Rectal smooth muscle tissue (tissue), 1 donor: ENCODE measurements around the gene AFG1L.
"Not testable (repeated sequence)": the region's sequence is repeated elsewhere in the genome, so short reads cannot be mapped to it uniquely, and the experiment has no call there.

Experiments
- H3K27ac ChIP-seq: one replicate; pipeline ENCODE4 v1.7.0; 2013; ENCODE audit warnings: low read depth, low read length, inconsistent platforms
- H3K27me3 ChIP-seq: one replicate; pipeline ENCODE4 v1.7.0; 2013; ENCODE audit warnings: low read length; ENCODE audit not compliant: control insufficient read depth, insufficient read depth
- H3K36me3 ChIP-seq: one replicate; pipeline ENCODE4 v1.7.0; 2013; ENCODE audit warnings: low read length; ENCODE audit not compliant: control insufficient read depth, insufficient read depth
- H3K4me1 ChIP-seq: one replicate; pipeline ENCODE4 v1.7.0; 2013; ENCODE audit warnings: low read length; ENCODE audit not compliant: control insufficient read depth, insufficient read depth
- H3K4me3 ChIP-seq: one replicate; pipeline ENCODE4 v1.7.0; 2013; ENCODE audit warnings: low read length
- H3K9ac ChIP-seq: one replicate; pipeline ENCODE4 v1.7.0; 2013; ENCODE audit warnings: low read length

Gene AFG1L

DNA sequence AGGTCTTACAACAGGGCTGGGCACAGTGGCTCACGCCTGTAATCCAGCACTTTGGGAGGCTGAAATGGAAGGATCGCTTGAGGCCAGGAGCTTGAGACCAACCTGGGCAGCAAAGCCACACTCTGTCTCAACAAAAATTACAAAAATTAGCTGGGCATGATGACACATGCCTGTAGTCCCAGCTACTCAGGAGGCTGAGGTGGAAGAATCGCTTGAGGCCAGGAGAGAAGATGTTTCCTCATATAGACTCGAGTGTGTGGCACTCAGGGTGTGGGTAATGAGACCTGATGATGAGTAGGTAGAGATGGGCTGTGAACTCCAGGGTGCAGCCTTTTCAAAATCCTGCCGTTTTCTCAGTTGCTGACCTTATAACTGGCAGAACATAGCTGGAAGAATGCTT lies 140.5 kb downstream of the AFG1L start:
- Histone ChIP-seq H3K9ac (no peak overlapping the region), H3K27me3 (no peaks in the 10 kb centered on the region), H3K4me3 (no peak overlapping the region), H3K4me1 (no peaks in the 10 kb centered on the region), H3K36me3 (no peaks in the 10 kb centered on the region), H3K27ac (no peak overlapping the region)

DNA sequence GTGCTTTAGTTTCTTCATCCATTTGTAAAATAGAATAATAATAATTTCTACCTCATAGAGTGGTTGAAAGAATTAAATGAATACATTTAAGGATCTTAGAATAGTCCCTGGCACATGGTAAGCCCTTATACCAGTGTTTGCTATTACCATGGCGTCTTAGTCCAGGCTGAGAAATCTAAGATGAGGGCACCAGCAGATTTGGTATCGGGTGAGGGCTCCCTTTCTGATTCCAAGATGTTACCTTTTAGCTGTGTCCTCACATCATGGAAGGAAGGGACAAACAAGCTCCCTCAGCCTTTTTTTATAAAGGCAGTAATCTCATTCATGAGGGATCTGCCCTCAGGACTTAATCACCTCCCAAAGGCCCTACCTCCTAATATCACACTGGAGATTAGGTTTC lies 141.9 kb downstream of the AFG1L start:
- H3K4me1 ChIP-seq = no peaks in the 10 kb centered on the region
- H3K4me3 ChIP-seq = no peak overlapping the region
- H3K36me3 ChIP-seq = no peaks in the 10 kb centered on the region
- no peaks in the 10 kb centered on the region for H3K27me3 ChIP-seq
- no peak overlapping the region for H3K9ac ChIP-seq
- H3K27ac ChIP-seq = no peak overlapping the region

GRCh38 chr6:108437821-108438220 lies 143.0 kb downstream of the AFG1L start:
- H3K27ac ChIP-seq = no peak overlapping the region
- no peak overlapping the region for H3K4me3 ChIP-seq
- no peaks in the 10 kb centered on the region for H3K27me3 ChIP-seq
- no peaks in the 10 kb centered on the region for H3K4me1 ChIP-seq
- H3K9ac ChIP-seq = no peak overlapping the region
- H3K36me3 ChIP-seq = no peaks in the 10 kb centered on the region

DNA sequence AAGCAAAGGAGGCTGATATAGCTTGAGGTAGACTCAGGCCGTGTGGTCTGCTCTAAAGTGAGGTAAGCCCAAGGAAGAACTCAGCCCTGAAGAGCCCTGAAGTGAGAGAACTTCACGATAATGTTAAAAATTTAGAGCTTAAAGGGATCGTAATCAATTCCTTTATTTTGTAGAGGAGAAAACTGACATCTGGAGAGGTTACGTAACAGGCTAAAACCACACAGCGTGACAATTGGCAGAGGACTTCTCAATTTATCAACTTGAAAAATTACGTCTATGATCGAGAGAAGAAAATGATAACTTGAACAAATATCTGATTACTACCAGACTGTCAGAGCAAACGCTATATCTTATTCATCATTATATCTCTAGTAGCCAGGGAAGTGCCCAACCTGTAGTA lies 144.1 kb downstream of the AFG1L start:
- Histone ChIP-seq H3K36me3 (no peaks in the 10 kb centered on the region), H3K4me3 (no peak overlapping the region), H3K27ac (no peak overlapping the region), H3K27me3 (no peaks in the 10 kb centered on the region), H3K9ac (no peak overlapping the region), H3K4me1 (no peaks in the 10 kb centered on the region)

DNA sequence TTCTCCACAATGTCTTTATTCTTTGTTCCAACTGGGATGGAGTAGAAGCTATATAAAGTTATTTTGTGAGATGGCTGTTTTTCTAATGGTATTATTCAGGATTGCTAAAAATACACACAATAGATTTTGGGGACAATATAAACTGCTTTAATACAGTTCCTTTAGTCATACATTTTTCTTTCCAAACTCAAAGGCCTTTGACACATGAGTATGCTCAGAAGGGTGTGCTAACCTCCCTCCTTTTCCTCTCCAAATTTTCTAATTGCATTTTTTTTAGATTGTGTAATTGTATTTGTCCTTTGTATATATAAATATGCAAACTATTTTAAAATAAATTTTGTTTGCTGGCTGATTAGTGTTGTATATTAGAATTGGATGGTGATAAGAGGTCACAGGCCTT lies 146.3 kb downstream of the AFG1L start:
- H3K4me1 ChIP-seq = no peaks in the 10 kb centered on the region

GRCh38 chr6:108442770-108443520 lies 148.1 kb downstream of the AFG1L start:
- no peaks in the 10 kb centered on the region for H3K27me3 ChIP-seq
- no peak overlapping the region for H3K9ac ChIP-seq
- no peak overlapping the region for H3K27ac ChIP-seq
- no peaks in the 10 kb centered on the region for H3K36me3 ChIP-seq
- H3K4me1 ChIP-seq = no peaks in the 10 kb centered on the region
- no peak overlapping the region for H3K4me3 ChIP-seq

More for the DNA sequence above, 146.3 kb downstream of the AFG1L start:
- H3K27ac ChIP-seq = no peak overlapping the region
- no peak overlapping the region for H3K9ac ChIP-seq
- no peaks in the 10 kb centered on the region for H3K27me3 ChIP-seq
- H3K36me3 ChIP-seq = no peaks in the 10 kb centered on the region
- no peak overlapping the region for H3K4me3 ChIP-seq

DNA sequence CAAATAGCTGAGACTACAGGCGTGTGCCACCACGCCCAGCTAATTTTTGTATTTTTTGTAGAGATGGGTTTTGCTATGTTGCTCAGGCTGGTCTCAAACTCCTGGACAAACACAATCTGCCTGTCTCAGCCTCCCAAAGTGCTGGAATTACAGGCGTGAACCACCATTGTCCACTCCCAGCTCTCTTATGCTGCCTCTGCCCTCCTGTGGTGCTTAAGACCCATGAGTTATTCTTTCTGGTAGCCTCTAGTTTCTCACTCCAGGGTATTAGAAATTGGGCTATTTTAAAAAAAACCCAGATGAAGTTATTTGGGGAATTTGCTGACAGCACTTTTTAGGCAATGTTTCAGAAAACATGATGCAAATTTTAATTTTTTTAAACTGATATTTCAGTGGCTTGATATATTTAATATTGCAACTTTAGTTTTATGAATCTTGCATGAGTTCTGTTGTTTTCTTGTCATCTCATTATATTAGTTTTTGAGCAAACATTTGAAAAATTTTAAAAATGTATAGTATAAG lies 151.8 kb downstream of the AFG1L start:
- no peaks in the 10 kb centered on the region for H3K36me3 ChIP-seq
- H3K9ac ChIP-seq = no peak overlapping the region
- no peak overlapping the region for H3K4me3 ChIP-seq
- no peak overlapping the region for H3K27ac ChIP-seq
- no peaks in the 10 kb centered on the region for H3K4me1 ChIP-seq
- H3K27me3 ChIP-seq = no peaks in the 10 kb centered on the region

GRCh38 chr6:108448481-108448880 lies 153.6 kb downstream of the AFG1L start:
- Histone ChIP-seq H3K27ac (no peak overlapping the region), H3K4me3 (no peak overlapping the region), H3K27me3 (no peaks in the 10 kb centered on the region), H3K9ac (no peak overlapping the region), H3K36me3 (no peaks in the 10 kb centered on the region), H3K4me1 (no peaks in the 10 kb centered on the region)

DNA sequence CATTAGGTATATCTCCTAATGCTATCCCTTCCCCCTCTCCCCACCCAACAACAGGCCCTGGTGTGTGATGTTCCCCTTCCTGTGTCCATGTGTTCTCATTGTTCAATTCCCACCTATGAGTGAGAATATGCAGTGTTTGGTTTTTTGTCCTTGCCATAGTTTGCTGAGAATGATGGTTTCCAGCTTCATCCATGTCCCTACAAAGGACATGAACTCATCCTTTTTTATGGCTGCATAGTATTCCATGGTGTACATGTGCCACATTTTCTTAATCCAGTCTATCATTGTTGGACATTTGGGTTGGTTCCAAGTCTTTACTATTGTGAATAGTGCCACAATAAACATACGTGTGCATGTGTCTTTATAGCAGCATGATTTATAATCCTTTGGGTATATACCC lies 154.9 kb downstream of the AFG1L start:
- H3K36me3 ChIP-seq, H3K27ac ChIP-seq, H3K9ac ChIP-seq, H3K4me3 ChIP-seq, H3K4me1 ChIP-seq, H3K27me3 ChIP-seq: not testable (repeated sequence)

DNA sequence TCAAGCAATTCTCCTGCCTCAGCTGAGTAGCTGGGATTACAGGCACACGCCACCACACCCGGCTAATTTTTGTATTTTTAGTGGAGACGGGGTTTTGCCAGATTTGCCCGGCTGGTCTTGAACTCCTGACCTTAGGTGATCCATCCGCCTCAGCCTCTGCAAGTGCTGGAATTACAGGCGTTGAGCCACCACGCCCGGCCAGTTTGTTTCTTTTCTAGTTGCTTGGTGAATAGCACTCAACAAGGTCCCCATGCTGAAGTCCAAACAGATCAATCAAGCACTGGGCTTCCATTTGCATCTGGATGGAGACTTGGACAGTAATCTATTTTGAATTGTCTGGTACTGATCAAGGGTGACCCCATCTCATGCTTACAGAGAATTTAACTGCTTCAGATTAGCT lies 157.0 kb downstream of the AFG1L start:
- Histone ChIP-seq H3K27me3 (no peaks in the 10 kb centered on the region), H3K27ac (no peak overlapping the region), H3K4me1 (no peaks in the 10 kb centered on the region), H3K4me3 (no peak overlapping the region), H3K9ac (no peak overlapping the region), H3K36me3 (no peaks in the 10 kb centered on the region)

DNA sequence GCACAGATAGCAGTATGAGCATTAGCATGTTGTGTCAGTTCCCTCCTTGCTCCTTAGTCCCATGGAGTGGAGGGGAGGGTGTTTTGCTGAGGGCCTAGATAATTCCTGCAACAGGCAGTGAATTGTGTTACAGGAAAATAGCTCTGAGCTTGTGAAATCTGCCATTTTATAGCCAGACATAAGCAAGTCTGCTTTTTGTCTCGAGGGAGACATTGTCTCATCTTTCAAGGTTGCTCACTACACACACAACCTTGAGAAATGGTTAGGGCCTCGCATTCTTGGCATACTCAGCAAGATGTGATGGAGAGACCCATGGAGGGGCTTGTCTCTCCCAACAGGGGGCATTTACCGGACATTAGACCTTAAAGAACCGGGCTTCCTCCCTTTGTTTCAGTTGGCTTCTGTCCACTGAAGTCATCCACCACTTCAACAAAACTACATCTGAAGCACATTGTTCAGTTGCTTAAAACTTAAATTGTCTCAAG lies 157.9 kb downstream of the AFG1L start:
- Histone ChIP-seq H3K27ac (no peak overlapping the region), H3K9ac (no peak overlapping the region), H3K36me3 (no peaks in the 10 kb centered on the region), H3K27me3 (no peaks in the 10 kb centered on the region), H3K4me1 (no peaks in the 10 kb centered on the region), H3K4me3 (no peak overlapping the region)

DNA sequence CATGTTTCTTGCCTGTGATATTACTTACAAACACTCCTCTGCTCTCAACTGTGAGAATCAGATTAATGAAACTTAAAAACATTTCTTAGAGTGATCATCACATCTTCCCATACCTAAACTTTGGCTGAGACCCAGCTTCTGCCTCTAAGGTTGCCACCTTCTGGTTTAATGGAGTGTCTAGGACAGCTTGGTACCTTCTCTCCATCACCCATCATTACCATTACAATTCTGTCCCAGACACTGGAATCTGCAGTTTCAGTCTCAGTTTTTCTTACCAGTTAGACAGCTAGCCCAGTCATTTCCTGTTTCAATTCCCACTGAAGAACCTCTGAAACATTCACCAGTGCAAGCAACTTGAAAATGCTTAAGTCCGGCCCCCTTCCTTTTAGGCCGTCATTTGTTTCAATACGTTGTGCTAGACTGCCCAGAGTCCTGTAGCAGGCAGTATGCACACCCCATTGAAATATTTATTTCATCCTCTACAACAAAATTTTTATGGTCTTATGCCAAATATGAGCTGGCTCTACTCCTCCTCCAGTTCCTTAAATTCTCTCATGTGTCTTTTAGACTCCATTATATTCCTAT lies 158.8 kb downstream of the AFG1L start:
- H3K27ac ChIP-seq = no peak overlapping the region
- no peaks in the 10 kb centered on the region for H3K4me1 ChIP-seq
- no peaks in the 10 kb centered on the region for H3K27me3 ChIP-seq
- H3K9ac ChIP-seq = no peak overlapping the region
- no peaks in the 10 kb centered on the region for H3K36me3 ChIP-seq
- H3K4me3 ChIP-seq = no peak overlapping the region

DNA sequence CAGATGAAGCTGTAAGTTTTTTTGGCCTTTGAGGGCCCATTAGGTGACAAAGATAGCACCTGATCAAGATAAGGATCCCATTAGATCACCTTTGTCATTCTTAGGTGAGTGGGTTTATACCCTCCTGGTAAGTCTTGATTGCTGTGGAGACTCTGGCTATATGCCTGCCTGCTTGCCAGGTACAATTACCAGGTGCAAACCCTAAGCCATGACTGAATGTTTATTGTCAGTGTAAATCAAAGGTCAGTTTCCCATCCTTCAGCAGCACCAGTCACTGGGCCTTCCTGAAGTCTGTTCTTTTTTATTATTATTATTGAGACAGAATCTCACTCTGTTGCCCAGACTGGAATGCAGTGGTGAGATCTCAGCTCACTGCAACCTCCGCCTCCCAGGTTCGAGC lies 159.5 kb downstream of the AFG1L start:
- H3K4me1 ChIP-seq = no peaks in the 10 kb centered on the region
- no peak overlapping the region for H3K27ac ChIP-seq
- no peak overlapping the region for H3K4me3 ChIP-seq
- H3K36me3 ChIP-seq = no peaks in the 10 kb centered on the region
- H3K27me3 ChIP-seq = no peaks in the 10 kb centered on the region
- H3K9ac ChIP-seq = no peak overlapping the region
